Spleen (tissue), 7 donors: ENCODE data around the gene ORMDL2.

ENCODE experiments used
- POLR2A ChIP-seq, 3 donors: fragments of 450-650 bp; IDR thresholded peaks; one replicate each; pipeline ENCODE4 v1.5.1; 2017; ENCODE audit warnings: antibody characterized with exemption in 3 of 3, mild to moderate bottlenecking in 1 of 3
- TF ChIP-seq, protein P1 (sequence below), 11 experiments: fragments of 200-600 bp in 7 of 11; fragments of 450-650 bp in 4 of 11; sonication (generic) in 4 of 11; IDR thresholded peaks in 8 of 11; conservative IDR thresholded peaks in 3 of 11; 1 replicate in 7 of 11; 2 replicates in 4 of 11; pipeline versions ENCODE4 v1.4.0 to v1.8.0; 2016 to 2021; ENCODE audit warnings: antibody characterized with exemption in 11 of 11, inconsistent platforms in 4 of 11, mild to moderate bottlenecking in 1 of 11
- donor health status: DM: no; HTN: no; CAD: no; lungs with moderate emphysema.
- donor health status: DM: no; HTN: no; CAD: no.
- donor health status: DM: no; HTN: no; CAD: no.

DNA sequence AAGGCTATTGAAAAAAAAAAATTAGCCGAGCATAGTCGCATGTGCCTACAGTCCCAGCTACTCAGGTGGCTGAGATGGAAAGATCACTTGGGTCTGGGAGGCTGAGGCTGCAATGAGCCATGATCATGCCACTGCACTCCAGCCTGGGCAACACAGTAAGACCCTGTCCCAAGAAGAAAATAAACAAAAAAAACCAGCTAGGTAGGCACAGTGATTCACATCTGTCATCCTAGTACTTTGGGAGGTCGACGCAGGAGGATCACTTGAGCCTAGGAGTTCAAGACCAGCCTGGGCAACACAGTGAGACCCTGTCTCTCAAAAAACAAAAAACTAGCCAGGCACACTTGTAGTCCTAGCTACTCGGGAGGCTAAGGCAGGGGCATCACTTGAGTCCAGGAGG, 8.6 kb upstream of the ORMDL2 start:
- TF ChIP-seq, protein P1, sequence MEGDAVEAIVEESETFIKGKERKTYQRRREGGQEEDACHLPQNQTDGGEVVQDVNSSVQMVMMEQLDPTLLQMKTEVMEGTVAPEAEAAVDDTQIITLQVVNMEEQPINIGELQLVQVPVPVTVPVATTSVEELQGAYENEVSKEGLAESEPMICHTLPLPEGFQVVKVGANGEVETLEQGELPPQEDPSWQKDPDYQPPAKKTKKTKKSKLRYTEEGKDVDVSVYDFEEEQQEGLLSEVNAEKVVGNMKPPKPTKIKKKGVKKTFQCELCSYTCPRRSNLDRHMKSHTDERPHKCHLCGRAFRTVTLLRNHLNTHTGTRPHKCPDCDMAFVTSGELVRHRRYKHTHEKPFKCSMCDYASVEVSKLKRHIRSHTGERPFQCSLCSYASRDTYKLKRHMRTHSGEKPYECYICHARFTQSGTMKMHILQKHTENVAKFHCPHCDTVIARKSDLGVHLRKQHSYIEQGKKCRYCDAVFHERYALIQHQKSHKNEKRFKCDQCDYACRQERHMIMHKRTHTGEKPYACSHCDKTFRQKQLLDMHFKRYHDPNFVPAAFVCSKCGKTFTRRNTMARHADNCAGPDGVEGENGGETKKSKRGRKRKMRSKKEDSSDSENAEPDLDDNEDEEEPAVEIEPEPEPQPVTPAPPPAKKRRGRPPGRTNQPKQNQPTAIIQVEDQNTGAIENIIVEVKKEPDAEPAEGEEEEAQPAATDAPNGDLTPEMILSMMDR (IDR thresholded peaks at IDR 0.05 in 8 of 11, conservative IDR thresholded peaks at IDR 0.05 in 3 of 11), result no peak
- TF ChIP-seq POLR2A (IDR thresholded peaks at IDR 0.05), result no peak
